ES-I3 (cell line): ENCODE results near the gene RNF144A.

Source experiments
- H3K36me3 ChIP-seq: 2 replicates; pipeline ENCODE4 v1.6.1; 2013; ENCODE audit warnings: mild to moderate bottlenecking, low read length, control low read depth, moderate library complexity; ENCODE audit not compliant: insufficient read depth
- H3K4me1 ChIP-seq: 2 replicates; pipeline ENCODE4 v1.6.1; 2013; ENCODE audit warnings: mild to moderate bottlenecking, control low read depth, low read length; ENCODE audit not compliant: insufficient read depth
- H3K9ac ChIP-seq: 2 replicates; pipeline ENCODE4 v1.6.1; 2013; ENCODE audit warnings: low read depth, mild to moderate bottlenecking, low read length, moderate library complexity
- H3K9me3 ChIP-seq: 2 replicates; pipeline ENCODE4 v1.6.1; 2013; ENCODE audit warnings: mild to moderate bottlenecking, low read length, moderate library complexity; ENCODE audit not compliant: control insufficient read depth, insufficient read depth

Gene RNF144A

DNA sequence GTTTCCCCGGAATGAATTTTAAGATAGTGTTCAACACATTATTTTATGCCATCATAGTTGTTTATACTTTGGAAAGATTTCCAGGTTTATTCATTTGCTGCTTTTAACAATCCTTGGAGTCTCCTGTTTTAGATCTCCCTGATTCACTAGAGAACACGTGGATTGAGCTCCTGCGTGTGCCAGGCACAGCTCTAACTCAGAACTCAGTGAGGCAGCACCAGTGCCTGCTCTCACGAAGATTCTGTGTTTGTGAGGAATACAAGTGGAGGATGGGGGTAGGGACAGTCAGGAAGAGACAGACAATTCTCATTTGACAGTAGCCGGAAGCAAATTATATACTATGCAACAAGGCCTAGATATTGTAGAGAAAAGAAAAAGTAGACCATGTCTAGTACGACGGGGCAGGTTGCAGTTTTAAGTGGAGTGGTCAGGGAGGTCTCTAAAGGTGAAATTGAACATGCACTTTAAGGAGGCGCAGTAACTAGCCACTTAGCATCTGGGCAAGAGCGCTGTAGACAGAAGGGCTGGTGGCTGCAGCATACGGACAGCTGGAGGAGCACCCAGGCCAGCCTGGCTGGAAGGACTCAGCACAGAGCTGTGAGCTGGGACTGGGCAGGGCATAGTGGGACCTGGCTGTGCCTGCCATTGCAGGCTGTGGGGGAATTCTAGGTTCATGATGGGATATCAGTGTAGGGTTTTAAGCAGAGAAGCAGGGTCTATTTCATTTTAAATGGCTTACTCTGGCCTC is 24.3 kb downstream of the RNF144A start:
- no peak overlapping the region for H3K9ac ChIP-seq
- H3K36me3 ChIP-seq: no peaks in the 10 kb centered on the region
- no peaks in the 10 kb centered on the region for H3K9me3 ChIP-seq

GRCh38 chr2:6942848-6943247 is 25.6 kb downstream of the RNF144A start:
- H3K9ac ChIP-seq: no peak overlapping the region
- no peaks in the 10 kb centered on the region for H3K9me3 ChIP-seq
- no peaks in the 10 kb centered on the region for H3K36me3 ChIP-seq
- H3K4me1 ChIP-seq: 0 out of 2 replicates have a peak, but pooled peaks cover 8% of the 10 kb centered on the region

More for the DNA sequence above, 24.3 kb downstream of the RNF144A start:
- 0 out of 2 replicates have a peak, but pooled peaks cover 8% of the 10 kb centered on the region for H3K4me1 ChIP-seq

- H3K4me1 ChIP-seq: 0 out of 2 replicates have a peak, but pooled peaks cover 8% of the 10 kb centered on the region
- no peak overlapping the region for H3K9ac ChIP-seq
- H3K9me3 ChIP-seq: no peaks in the 10 kb centered on the region
- no peaks in the 10 kb centered on the region for H3K36me3 ChIP-seq
These were observed 26.3 kb downstream of the RNF144A start for GRCh38 chr2:6943523-6943922.

- Histone ChIP-seq H3K4me1 (0 out of 2 replicates have a peak, but pooled peaks cover 8% of the 10 kb centered on the region), H3K9ac (no peak overlapping the region), H3K36me3 (no peaks in the 10 kb centered on the region), H3K9me3 (no peaks in the 10 kb centered on the region)
These were observed 26.8 kb downstream of the RNF144A start for GRCh38 chr2:6943971-6944370.

GRCh38 chr2:6944555-6944954 is 27.3 kb downstream of the RNF144A start:
- Histone ChIP-seq H3K9me3 (no peaks in the 10 kb centered on the region), H3K4me1 (0 out of 2 replicates have a peak, but pooled peaks cover 8% of the 10 kb centered on the region), H3K9ac (no peak overlapping the region), H3K36me3 (no peaks in the 10 kb centered on the region)

DNA sequence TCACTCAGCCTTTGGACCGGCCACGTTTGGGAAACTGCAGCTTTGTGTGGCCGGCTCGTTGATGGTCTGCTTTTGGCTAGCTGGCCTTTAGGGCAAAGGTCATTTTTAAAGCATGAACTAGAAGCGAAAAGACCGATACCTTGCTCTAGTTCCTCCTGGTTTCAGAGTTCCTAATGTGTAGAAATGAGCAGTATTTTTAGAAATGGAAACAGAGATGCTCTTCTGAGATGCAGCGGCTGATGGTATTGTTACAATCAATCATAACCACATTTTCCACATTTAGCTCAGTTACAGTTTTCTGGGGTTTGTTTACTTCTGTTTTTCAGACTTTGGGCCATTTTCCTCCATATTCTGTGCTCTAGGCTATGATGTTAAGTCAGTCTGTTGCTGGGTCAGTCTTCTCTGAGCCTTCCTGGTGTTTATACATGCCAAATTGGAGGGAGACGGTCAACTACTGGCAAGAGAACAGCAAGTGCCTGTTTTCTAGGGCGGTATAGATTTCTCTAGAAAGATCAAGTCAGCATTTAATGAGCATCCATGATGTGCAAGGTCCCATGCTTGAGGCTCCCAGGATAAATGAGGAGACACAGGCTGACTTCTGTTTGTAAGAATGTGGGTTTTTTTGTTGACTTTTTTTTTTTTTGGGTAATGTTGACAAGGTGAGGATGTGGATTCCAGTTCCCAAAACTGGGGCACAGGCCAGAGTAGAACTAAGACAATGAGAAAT is 28.0 kb downstream of the RNF144A start:
- H3K9me3 ChIP-seq: no peaks in the 10 kb centered on the region
- H3K9ac ChIP-seq: no peak overlapping the region
- H3K4me1 ChIP-seq: 0 out of 2 replicates have a peak, but pooled peaks cover 7% of the 10 kb centered on the region

DNA sequence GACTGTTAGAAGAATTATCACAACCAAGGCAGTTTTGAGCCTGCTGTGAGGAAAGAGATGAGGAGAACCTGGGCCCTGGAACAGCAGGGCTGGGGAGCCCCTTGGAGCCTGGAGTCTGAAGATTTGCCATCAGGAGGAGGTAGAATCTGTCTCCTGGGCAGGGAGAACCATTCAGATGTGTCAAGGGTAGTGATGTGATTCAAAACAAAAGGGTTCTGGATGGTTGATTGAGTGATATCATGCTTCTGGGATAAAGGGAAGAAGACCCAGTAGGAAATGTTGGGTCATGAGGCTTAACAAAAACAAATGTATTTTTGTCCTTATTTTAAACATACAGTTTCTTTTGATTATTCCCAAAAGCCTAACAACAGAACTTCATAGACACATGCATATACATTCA is 28.6 kb downstream of the RNF144A start:
- Histone ChIP-seq H3K9ac (no peak overlapping the region), H3K36me3 (no peaks in the 10 kb centered on the region), H3K9me3 (no peaks in the 10 kb centered on the region), H3K4me1 (0 out of 2 replicates have a peak, but pooled peaks cover 1% of the 10 kb centered on the region)

More for the DNA sequence above, 28.0 kb downstream of the RNF144A start:
- no peaks in the 10 kb centered on the region for H3K36me3 ChIP-seq

- no peaks in the 10 kb centered on the region for H3K4me1 ChIP-seq
- no peaks in the 10 kb centered on the region for H3K36me3 ChIP-seq
- no peak overlapping the region for H3K9ac ChIP-seq
- no peaks in the 10 kb centered on the region for H3K9me3 ChIP-seq
These were observed 29.5 kb downstream of the RNF144A start for GRCh38 chr2:6946722-6947121.

- Histone ChIP-seq H3K9me3 (no peaks in the 10 kb centered on the region), H3K9ac (no peak overlapping the region), H3K4me1 (no peaks in the 10 kb centered on the region), H3K36me3 (no peaks in the 10 kb centered on the region)
These were observed 30.9 kb downstream of the RNF144A start for GRCh38 chr2:6947929-6948676.

DNA sequence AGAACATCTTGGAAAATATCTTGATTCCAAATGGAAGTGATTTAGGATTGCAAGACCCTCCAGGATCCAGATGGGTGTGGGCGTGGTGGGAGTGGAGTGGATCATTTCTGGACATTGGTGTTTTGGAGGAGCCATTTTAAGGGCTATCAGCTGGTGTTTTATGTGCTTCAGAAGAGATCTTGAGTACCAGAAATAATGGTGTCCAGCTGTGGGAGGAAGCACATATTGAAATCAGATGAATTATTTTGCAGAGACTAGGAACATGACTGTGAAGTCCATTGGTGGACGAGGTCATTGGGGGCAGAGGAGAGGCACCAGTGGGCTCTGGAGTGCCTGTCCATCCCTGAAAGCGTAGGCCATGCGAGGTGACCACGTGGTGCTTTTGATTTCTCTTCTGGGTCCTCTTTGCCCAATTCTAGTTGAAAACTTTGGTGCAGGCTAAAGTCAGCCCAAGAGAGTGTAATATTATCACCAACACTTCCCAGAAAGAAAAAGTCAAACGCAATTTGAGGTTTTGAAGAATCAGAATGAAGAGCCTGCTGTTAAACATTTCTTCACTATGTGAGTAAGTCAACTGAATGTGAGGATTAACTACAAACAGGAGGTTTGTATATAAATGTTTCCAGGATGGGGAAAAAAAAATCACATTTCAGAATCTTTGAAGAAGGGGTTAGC is 31.6 kb downstream of the RNF144A start:
- H3K36me3 ChIP-seq: no peaks in the 10 kb centered on the region
- no peaks in the 10 kb centered on the region for H3K9me3 ChIP-seq
- no peak overlapping the region for H3K9ac ChIP-seq
- no peaks in the 10 kb centered on the region for H3K4me1 ChIP-seq

GRCh38 chr2:6951046-6951445 is 33.8 kb downstream of the RNF144A start:
- H3K9ac ChIP-seq: no peak overlapping the region
- no peaks in the 10 kb centered on the region for H3K4me1 ChIP-seq
- H3K9me3 ChIP-seq: no peaks in the 10 kb centered on the region
- H3K36me3 ChIP-seq: no peaks in the 10 kb centered on the region

GRCh38 chr2:6952101-6952500 is 34.9 kb downstream of the RNF144A start:
- Histone ChIP-seq H3K9ac (no peak overlapping the region), H3K9me3 (no peaks in the 10 kb centered on the region), H3K36me3 (no peaks in the 10 kb centered on the region), H3K4me1 (no peaks in the 10 kb centered on the region)

- no peaks in the 10 kb centered on the region for H3K9me3 ChIP-seq
- no peaks in the 10 kb centered on the region for H3K36me3 ChIP-seq
- H3K4me1 ChIP-seq: no peaks in the 10 kb centered on the region
- H3K9ac ChIP-seq: no peak overlapping the region
These were observed 37.4 kb downstream of the RNF144A start for GRCh38 chr2:6954586-6954985.
